Stimulated activated memory B cell treated with anti-CD40 and anti-IgM and Interleukin-4, amounts not matched to agents 10 μg/mL and 1 μg/mL and 100 μg/mL, for 72 hours (primary cell): ENCODE measurements around the gene TRIP11.

Experiments used
- ATAC-seq: fragments of 150-1000 bp; cut with Tn5 transposase; 2 replicates; pipeline ENCODE4 v1.10.0; 2021
- H3K27ac Mint-ChIP-seq: one replicate; pipeline ENCODE4 v1.8.0; 2022; ENCODE audit warnings: mild to moderate bottlenecking, mixed read lengths
- H3K27me3 Mint-ChIP-seq: one replicate; pipeline ENCODE4 v1.8.0; 2022; ENCODE audit warnings: mixed read lengths
- H3K36me3 Mint-ChIP-seq: one replicate; pipeline ENCODE4 v1.8.0; 2022; ENCODE audit warnings: mixed read lengths
- H3K4me1 Mint-ChIP-seq: one replicate; pipeline ENCODE4 v1.8.0; 2022; ENCODE audit warnings: mixed read lengths
- H3K4me3 Mint-ChIP-seq: one replicate; pipeline ENCODE4 v1.8.0; 2022; ENCODE audit warnings: mild to moderate bottlenecking, moderate library complexity, mixed read lengths
- H3K9me3 Mint-ChIP-seq: one replicate; pipeline ENCODE4 v1.8.0; 2022; ENCODE audit warnings: mixed read lengths

Gene TRIP11

GRCh38 chr14:91985008-91985407 is 54.9 kb downstream of the TRIP11 start:
- Mint-ChIP-seq H3K27ac (no peak overlapping the region), H3K36me3 (peaks cover 72% of the 10 kb centered on the region), H3K9me3 (no peaks in the 10 kb centered on the region), H3K27me3 (no peaks in the 10 kb centered on the region), H3K4me1 (peaks cover 5% of the 10 kb centered on the region), H3K4me3 (no peak overlapping the region)
- no peak for ATAC-seq

- no peaks in the 10 kb centered on the region for H3K9me3 Mint-ChIP-seq
- ATAC-seq, result no peak
- peaks cover 5% of the 10 kb centered on the region for H3K4me1 Mint-ChIP-seq
- H3K4me3 Mint-ChIP-seq, result no peak overlapping the region
- H3K36me3 Mint-ChIP-seq, result peaks cover 67% of the 10 kb centered on the region
- no peaks in the 10 kb centered on the region for H3K27me3 Mint-ChIP-seq
- H3K27ac Mint-ChIP-seq, result no peak overlapping the region
Measured at GRCh38 chr14:91983588-91983987, 56.3 kb downstream of the TRIP11 start.

GRCh38 chr14:91980157-91980556 is 59.7 kb downstream of the TRIP11 start:
- no peaks in the 10 kb centered on the region for H3K27me3 Mint-ChIP-seq
- peaks cover 5% of the 10 kb centered on the region for H3K4me1 Mint-ChIP-seq
- H3K27ac Mint-ChIP-seq, result no peak overlapping the region
- ATAC-seq, result peak; percentile 86
- no peak overlapping the region for H3K4me3 Mint-ChIP-seq
- no peaks in the 10 kb centered on the region for H3K9me3 Mint-ChIP-seq
- H3K36me3 Mint-ChIP-seq, result peaks cover 52% of the 10 kb centered on the region

- H3K36me3 Mint-ChIP-seq, result peaks cover 38% of the 10 kb centered on the region
- no peak for ATAC-seq
- no peak overlapping the region for H3K4me3 Mint-ChIP-seq
- no peaks in the 10 kb centered on the region for H3K27me3 Mint-ChIP-seq
- H3K27ac Mint-ChIP-seq, result no peak overlapping the region
- H3K4me1 Mint-ChIP-seq, result peaks cover 5% of the 10 kb centered on the region
- H3K9me3 Mint-ChIP-seq, result no peaks in the 10 kb centered on the region
Measured at GRCh38 chr14:91977884-91978283, 62.0 kb downstream of the TRIP11 start.

- H3K36me3 Mint-ChIP-seq, result peaks cover 40% of the 10 kb centered on the region
- no peak for ATAC-seq
- H3K4me1 Mint-ChIP-seq, result peaks cover 5% of the 10 kb centered on the region
- H3K4me3 Mint-ChIP-seq, result no peak overlapping the region
- H3K27ac Mint-ChIP-seq, result no peak overlapping the region
- no peaks in the 10 kb centered on the region for H3K9me3 Mint-ChIP-seq
- H3K27me3 Mint-ChIP-seq, result no peaks in the 10 kb centered on the region
Measured at GRCh38 chr14:91975763-91976162, 64.1 kb downstream of the TRIP11 start.

GRCh38 chr14:91971188-91971778 is 68.6 kb downstream of the TRIP11 start:
- Mint-ChIP-seq H3K27ac (no peak overlapping the region), H3K27me3 (no peaks in the 10 kb centered on the region), H3K4me1 (peaks cover 7% of the 10 kb centered on the region), H3K36me3 (peaks cover 39% of the 10 kb centered on the region), H3K4me3 (no peak overlapping the region), H3K9me3 (no peaks in the 10 kb centered on the region)
- no peak for ATAC-seq

- H3K36me3 Mint-ChIP-seq, result peaks cover 31% of the 10 kb centered on the region
Measured at GRCh38 chr14:91968280-91968679, 71.6 kb downstream of the TRIP11 start.

GRCh38 chr14:91964724-91965123 is 75.1 kb downstream of the TRIP11 start:
- Mint-ChIP-seq H3K9me3 (no peaks in the 10 kb centered on the region), H3K4me3 (no peak overlapping the region), H3K27ac (no peak overlapping the region), H3K36me3 (peaks cover 14% of the 10 kb centered on the region), H3K27me3 (no peaks in the 10 kb centered on the region), H3K4me1 (peaks cover 7% of the 10 kb centered on the region)
- ATAC-seq, result no peak

More at GRCh38 chr14:91968280-91968679, 71.6 kb downstream of the TRIP11 start:
- no peaks in the 10 kb centered on the region for H3K27me3 Mint-ChIP-seq
- H3K4me1 Mint-ChIP-seq, result peaks cover 7% of the 10 kb centered on the region
- no peak for ATAC-seq
- peak overlapping the region; percentile 61 for H3K27ac Mint-ChIP-seq
- H3K4me3 Mint-ChIP-seq, result no peak overlapping the region
- no peaks in the 10 kb centered on the region for H3K9me3 Mint-ChIP-seq

GRCh38 chr14:91964011-91964410 is 75.8 kb downstream of the TRIP11 start:
- Mint-ChIP-seq H3K4me1 (peaks cover 7% of the 10 kb centered on the region), H3K9me3 (no peaks in the 10 kb centered on the region), H3K4me3 (no peak overlapping the region), H3K27ac (no peak overlapping the region), H3K27me3 (no peaks in the 10 kb centered on the region), H3K36me3 (peaks cover 8% of the 10 kb centered on the region)
- no peak for ATAC-seq

- Mint-ChIP-seq H3K27ac (no peak overlapping the region), H3K4me3 (no peak overlapping the region), H3K36me3 (peaks cover 2% of the 10 kb centered on the region), H3K27me3 (no peaks in the 10 kb centered on the region), H3K4me1 (peaks cover 2% of the 10 kb centered on the region), H3K9me3 (no peaks in the 10 kb centered on the region)
- ATAC-seq, result no peak
Measured at GRCh38 chr14:91963465-91963864, 76.4 kb downstream of the TRIP11 start.

- no peak overlapping the region for H3K4me3 Mint-ChIP-seq
- H3K9me3 Mint-ChIP-seq, result no peaks in the 10 kb centered on the region
- no peaks in the 10 kb centered on the region for H3K4me1 Mint-ChIP-seq
- H3K36me3 Mint-ChIP-seq, result no peaks in the 10 kb centered on the region
- no peak for ATAC-seq
- H3K27ac Mint-ChIP-seq, result no peak overlapping the region
- H3K27me3 Mint-ChIP-seq, result peaks cover 15% of the 10 kb centered on the region
Measured at GRCh38 chr14:91961297-91962220, 78.3 kb downstream of the TRIP11 start.

- Mint-ChIP-seq H3K9me3 (no peaks in the 10 kb centered on the region), H3K4me1 (no peaks in the 10 kb centered on the region), H3K36me3 (no peaks in the 10 kb centered on the region), H3K27me3 (peaks cover 33% of the 10 kb centered on the region), H3K27ac (no peak overlapping the region), H3K4me3 (no peak overlapping the region)
- no peak for ATAC-seq
Measured at GRCh38 chr14:91957876-91958313, 82.0 kb downstream of the TRIP11 start.

GRCh38 chr14:91956616-91957015 is 83.2 kb downstream of the TRIP11 start:
- Mint-ChIP-seq H3K4me1 (no peaks in the 10 kb centered on the region), H3K4me3 (no peak overlapping the region), H3K27me3 (peaks cover 33% of the 10 kb centered on the region), H3K9me3 (no peaks in the 10 kb centered on the region), H3K36me3 (no peaks in the 10 kb centered on the region), H3K27ac (no peak overlapping the region)
- ATAC-seq, result no peak

GRCh38 chr14:91955168-91955567 is 84.7 kb downstream of the TRIP11 start:
- no peak overlapping the region for H3K27ac Mint-ChIP-seq
- no peaks in the 10 kb centered on the region for H3K36me3 Mint-ChIP-seq
- no peaks in the 10 kb centered on the region for H3K4me1 Mint-ChIP-seq
- H3K27me3 Mint-ChIP-seq, result peaks cover 45% of the 10 kb centered on the region
- no peak overlapping the region for H3K4me3 Mint-ChIP-seq
- no peak for ATAC-seq
- no peaks in the 10 kb centered on the region for H3K9me3 Mint-ChIP-seq

- no peaks in the 10 kb centered on the region for H3K36me3 Mint-ChIP-seq
- H3K27me3 Mint-ChIP-seq, result peaks cover 45% of the 10 kb centered on the region
- no peaks in the 10 kb centered on the region for H3K9me3 Mint-ChIP-seq
- no peak overlapping the region for H3K4me3 Mint-ChIP-seq
- H3K4me1 Mint-ChIP-seq, result no peaks in the 10 kb centered on the region
- no peak overlapping the region for H3K27ac Mint-ChIP-seq
- no peak for ATAC-seq
Measured at GRCh38 chr14:91953170-91953985, 86.5 kb downstream of the TRIP11 start.
